Fibroblast of pulmonary artery (primary cell): ENCODE data around the gene NSUN4.
A peak's percentile ranks its signal among the peaks of the same experiment; 100 is the strongest.

ENCODE experiments used
- DNase-seq: peaks from one replicate; pipeline ENCODE4 v3.0.0-alpha.2; 2010; ENCODE audit warnings: low read depth
- H3K4me3 ChIP-seq: replicated peaks from 2 replicates; pipeline ENCODE4 v1.5.1; 2011; ENCODE audit warnings: low read depth, mild to moderate bottlenecking, control low read depth, low read length, moderate library complexity
- CTCF ChIP-seq: IDR thresholded peaks from 2 replicates; pipeline ENCODE4 v1.5.1; 2011; ENCODE audit warnings: mild to moderate bottlenecking, control low read depth, low read length, inconsistent platforms; ENCODE audit errors: missing control alignments

NSUN4 gene

GRCh38 chr1:46405197-46405555 is 64.6 kb downstream of the NSUN4 start:
- DNase-seq, result no peak
- TF ChIP-seq CTCF, result no peak
- no peak overlapping the region for H3K4me3 ChIP-seq

- no peak for DNase-seq
- TF ChIP-seq CTCF, result no peak
- H3K4me3 ChIP-seq, result no peak overlapping the region
Measured at GRCh38 chr1:46405724-46406123, 65.1 kb downstream of the NSUN4 start.

- no peak for DNase-seq
- peak overlapping the region; percentile 14 for H3K4me3 ChIP-seq
- TF ChIP-seq CTCF, result no peak
Measured at GRCh38 chr1:46406881-46407608, 66.4 kb downstream of the NSUN4 start.

GRCh38 chr1:46407636-46408035 is 67.0 kb downstream of the NSUN4 start:
- TF ChIP-seq CTCF, result no peak
- no peak for DNase-seq
- H3K4me3 ChIP-seq, result no peak overlapping the region

- no peak for DNase-seq
- TF ChIP-seq CTCF, result no peak
- no peak overlapping the region for H3K4me3 ChIP-seq
Measured at GRCh38 chr1:46408356-46409062, 67.9 kb downstream of the NSUN4 start.

GRCh38 chr1:46409063-46409372 is 68.4 kb downstream of the NSUN4 start:
- DNase-seq, result no peak
- no peak overlapping the region for H3K4me3 ChIP-seq
- no peak for TF ChIP-seq CTCF
